H1 (cell line): ENCODE measurements around the gene ADAMTS14. TPM values are rescaled to one million over a fixed set of nuclear protein-coding genes. Genes with fewer than 3 reads are reported as not detected.

Experiments
- CTCF ChIA-PET: fragments of 300-600 bp; sonication (Branson Sonifier 250); formaldehyde crosslinking; loops from one replicate; lab custom pipeline; 2021; ENCODE audit not compliant: partially characterized antibody; lab: Charles Lee
- POLR2A ChIA-PET: fragments of 300-600 bp; sonication (Branson Sonifier 250); formaldehyde crosslinking; loops from one replicate; lab custom pipeline; 2021; ENCODE audit warnings: inconsistent platforms; ENCODE audit not compliant: partially characterized antibody; lab: Charles Lee
- DNase-seq, 2 experiments: peaks; one replicate each; pipeline versions ENCODE4 v3.0.0 to v3.0.0-alpha.2; 2010 to 2022; ENCODE audit warnings: low spot score in 2 of 2, low read depth in 1 of 2, mixed read lengths in 1 of 2
- FAIRE-seq: peaks from 2 replicates; lab custom pipeline; 2011; peaks lifted over from hg19 to GRCh38; lab: Jason Lieb, UNC
- H2AFZ ChIP-seq: 2 replicates; pipeline ENCODE4 v1.8.1; 2012; ENCODE audit warnings: low read length, inconsistent platforms
- H2AK5ac ChIP-seq: 2 replicates; pipeline ENCODE4 v1.6.1; 2013; ENCODE audit warnings: low read depth, low read length
- H2BK120ac ChIP-seq: replicated peaks from 2 replicates; pipeline ENCODE3; 2013; ENCODE audit warnings: low read depth, low read length, inconsistent platforms
- H2BK12ac ChIP-seq: 2 replicates; pipeline ENCODE4 v1.6.1; 2013; ENCODE audit warnings: low read depth, low read length
- H2BK15ac ChIP-seq: 2 replicates; pipeline ENCODE4 v1.6.1; 2013; ENCODE audit warnings: low read length
- H2BK20ac ChIP-seq: 2 replicates; pipeline ENCODE4 v1.6.1; 2013; ENCODE audit warnings: low read length
- H2BK5ac ChIP-seq: 2 replicates; pipeline ENCODE4 v1.6.1; 2013; ENCODE audit warnings: low read depth, low read length
- H3K14ac ChIP-seq: 2 replicates; pipeline ENCODE4 v1.6.1; 2013; ENCODE audit warnings: inconsistent platforms; ENCODE audit not compliant: insufficient read length
- H3K18ac ChIP-seq: 2 replicates; pipeline ENCODE4 v1.6.1; 2013; ENCODE audit warnings: low read length; ENCODE audit errors: extremely low read depth
- H3K23ac ChIP-seq: 2 replicates; pipeline ENCODE4 v1.6.1; 2013; ENCODE audit warnings: inconsistent platforms; ENCODE audit not compliant: insufficient read length
- H3K23me2 ChIP-seq: 2 replicates; pipeline ENCODE4 v1.6.1; 2013; ENCODE audit warnings: low read depth, low read length
- H3K27ac ChIP-seq: 2 replicates; pipeline ENCODE4 v1.6.1; 2011; ENCODE audit warnings: low read depth, low read length, inconsistent platforms
- H3K27me3 ChIP-seq, 4 experiments: replicated peaks in 1 of 4; 1 replicate in 1 of 4; 2 replicates in 3 of 4; pipeline versions ENCODE4 v1.6.1 to v1.8.1; 2011 to 2013; ENCODE audit warnings: low read length in 3 of 4, mild to moderate bottlenecking in 3 of 4, inconsistent platforms in 2 of 4, mixed read lengths in 2 of 4, moderate library complexity in 1 of 4; ENCODE audit not compliant: control insufficient read depth in 3 of 4, insufficient read depth in 3 of 4; ENCODE audit errors: extremely low read depth in 1 of 4
- H3K36me3 ChIP-seq, 4 experiments: 2 replicates each; pipeline versions ENCODE4 v1.6.1 to v1.8.1; 2011 to 2013; ENCODE audit warnings: mild to moderate bottlenecking in 4 of 4, low read length in 3 of 4, moderate library complexity in 2 of 4, control low read depth in 1 of 4, inconsistent platforms in 1 of 4; ENCODE audit not compliant: insufficient read depth in 4 of 4, control insufficient read depth in 2 of 4
- H3K4ac ChIP-seq: replicated peaks from 2 replicates; pipeline ENCODE3; 2013; ENCODE audit warnings: low read length, low read depth, mixed read lengths, inconsistent platforms; ENCODE audit not compliant: insufficient read length
- H3K4me1 ChIP-seq, 4 experiments: replicated peaks in 1 of 4; 1 replicate in 1 of 4; 2 replicates in 3 of 4; pipeline versions ENCODE4 v1.6.1 to v1.8.1; 2011 to 2013; ENCODE audit warnings: low read length in 3 of 4, inconsistent platforms in 2 of 4, mixed read lengths in 1 of 4; ENCODE audit not compliant: insufficient read depth in 4 of 4, control insufficient read depth in 3 of 4
- H3K4me2 ChIP-seq, 2 experiments: 2 replicates each; pipeline versions ENCODE4 v1.6.1 to v1.8.1; 2011 to 2013; ENCODE audit warnings: low read depth in 2 of 2, low read length in 2 of 2, control low read depth in 1 of 2, inconsistent platforms in 1 of 2, mild to moderate bottlenecking in 1 of 2; ENCODE audit not compliant: insufficient read depth in 1 of 2
- H3K4me3 ChIP-seq, 4 experiments: fragments of 200-600, 300-600 bp in 1 of 4; sonication (generic), shearing (Covaris generic), sonication (Bioruptor Twin) in 1 of 4; 2 replicates each; pipeline versions ENCODE4 v1.5.1 to v1.8.1; 2011 to 2016; ENCODE audit warnings: low read length in 4 of 4, low read depth in 3 of 4, control low read depth in 2 of 4, inconsistent platforms in 2 of 4, mild to moderate bottlenecking in 2 of 4, mixed read lengths in 1 of 4, moderate library complexity in 1 of 4; ENCODE audit not compliant: insufficient read depth in 2 of 4; ENCODE audit errors: extremely low read depth in 1 of 4
- H3K56ac ChIP-seq: replicated peaks from 2 replicates; pipeline ENCODE3; 2013; ENCODE audit warnings: low read depth, mild to moderate bottlenecking, mixed read lengths, low read length, inconsistent platforms; ENCODE audit not compliant: insufficient read length
- H3K79me1 ChIP-seq: 2 replicates; pipeline ENCODE4 v1.6.1; 2013; ENCODE audit warnings: low read depth, low read length, control low read depth
- H3K79me2 ChIP-seq, 2 experiments: 2 replicates each; pipeline versions ENCODE4 v1.6.1 to v1.8.1; 2012 to 2013; ENCODE audit warnings: low read length in 2 of 2, mild to moderate bottlenecking in 2 of 2, inconsistent platforms in 1 of 2; ENCODE audit not compliant: insufficient read depth in 2 of 2, control insufficient read depth in 1 of 2
- H3K9ac ChIP-seq, 4 experiments: replicated peaks in 1 of 4; 1 replicate in 1 of 4; 2 replicates in 3 of 4; pipeline versions ENCODE4 v1.6.1 to v1.8.1; 2011 to 2013; ENCODE audit warnings: low read depth in 3 of 4, low read length in 3 of 4, control low read depth in 2 of 4, mild to moderate bottlenecking in 2 of 4, moderate library complexity in 2 of 4, inconsistent platforms in 1 of 4; ENCODE audit errors: extremely low read depth in 1 of 4
- H3K9me3 ChIP-seq, 2 experiments: 2 replicates each; pipeline versions ENCODE4 v1.6.1 to v1.8.1; 2012 to 2013; ENCODE audit warnings: mild to moderate bottlenecking in 2 of 2, moderate library complexity in 2 of 2, control low read depth in 1 of 2, inconsistent platforms in 1 of 2, low read depth in 1 of 2, low read length in 1 of 2, mixed read lengths in 1 of 2; ENCODE audit not compliant: insufficient read depth in 2 of 2
- H4K20me1 ChIP-seq, 2 experiments: replicated peaks in 1 of 2; 2 replicates each; pipeline versions ENCODE3 to v1.8.1; 2011 to 2013; ENCODE audit warnings: inconsistent platforms in 2 of 2, low read length in 2 of 2, mild to moderate bottlenecking in 1 of 2; ENCODE audit not compliant: insufficient read depth in 2 of 2, control insufficient read depth in 1 of 2
- H4K5ac ChIP-seq: 2 replicates; pipeline ENCODE4 v1.6.1; 2013; ENCODE audit warnings: low read length, low read depth, mixed read lengths, inconsistent platforms; ENCODE audit not compliant: insufficient read length
- H4K8ac ChIP-seq: 2 replicates; pipeline ENCODE4 v1.8.0; 2013; ENCODE audit warnings: mild to moderate bottlenecking, moderate library complexity, low read length, inconsistent platforms; ENCODE audit not compliant: insufficient read depth; ENCODE audit errors: extremely low read depth
- H4K91ac ChIP-seq: replicated peaks from 2 replicates; pipeline ENCODE3; 2013; ENCODE audit warnings: low read length, mixed read lengths, inconsistent platforms; ENCODE audit not compliant: insufficient read length
- CBX5 ChIP-seq: fragments of 300-800, 300-1000 bp; sonication (generic); IDR thresholded peaks from 2 replicates; pipeline ENCODE4 v1.7.1; 2016; ENCODE audit warnings: antibody characterized with exemption, low read length, low read depth
- CTCF ChIP-seq, 3 experiments: IDR thresholded peaks; 1 replicate in 2 of 3; 2 replicates in 1 of 3; pipeline versions ENCODE4 v1.5.1 to v1.6.1; 2011; ENCODE audit warnings: low read length in 3 of 3, mild to moderate bottlenecking in 3 of 3, inconsistent platforms in 2 of 3, low read depth in 1 of 3, moderate library complexity in 1 of 3; ENCODE audit not compliant: insufficient read depth in 1 of 3; ENCODE audit errors: control extremely low read depth in 1 of 3
- EZH2 ChIP-seq: fragments of 200-600 bp; sonication (generic); IDR thresholded peaks from 2 replicates; pipeline ENCODE4 v1.7.1; 2012; ENCODE audit warnings: low read depth, mild to moderate bottlenecking, moderate library complexity, low read length, inconsistent platforms; ENCODE audit not compliant: severe bottlenecking
- JUND ChIP-seq: IDR thresholded peaks from 2 replicates; pipeline ENCODE4 v1.6.1; 2011; ENCODE audit warnings: mild to moderate bottlenecking, improper control_type of control experiment, low read length
- POLR2AphosphoS5 ChIP-seq: IDR thresholded peaks from 2 replicates; pipeline ENCODE4 v1.6.1; 2011; ENCODE audit warnings: low read depth, low read length
- RAD21 ChIP-seq, 2 experiments: IDR thresholded peaks in 1 of 2; conservative IDR thresholded peaks in 1 of 2; 2 replicates each; pipeline ENCODE4 v1.6.1; 2011; ENCODE audit warnings: low read depth in 2 of 2, low read length in 2 of 2, improper control_type of control experiment in 1 of 2, inconsistent platforms in 1 of 2, mild to moderate bottlenecking in 1 of 2, moderate library complexity in 1 of 2
- RBBP5 ChIP-seq: IDR thresholded peaks from 2 replicates; pipeline ENCODE4 v1.7.1; 2012; ENCODE audit warnings: low read depth, mild to moderate bottlenecking, inconsistent platforms, low read length, moderate library complexity, borderline replicate concordance
- RNF2 ChIP-seq: fragments of 200-900, 300-1000 bp; sonication (generic); IDR thresholded peaks from 2 replicates; pipeline ENCODE4 v1.7.1; 2016; ENCODE audit warnings: borderline replicate concordance, low read depth, mild to moderate bottlenecking, antibody characterized with exemption, low read length; ENCODE audit not compliant: poor library complexity, severe bottlenecking; ENCODE audit errors: missing control alignments
- SIRT6 ChIP-seq: IDR thresholded peaks from one replicate; pipeline ENCODE4 v1.7.1; 2012; ENCODE audit warnings: low read length, inconsistent platforms
- TAF1 ChIP-seq: IDR thresholded peaks from 2 replicates; pipeline ENCODE4 v1.6.1; 2011; ENCODE audit warnings: mild to moderate bottlenecking, low read depth, low read length
- WGBS, 2 experiments: shearing (Covaris generic) in 1 of 2; methylation state at CpG; one replicate each; pipeline versions ENCODE4 v1.1.6 to v1.1.7; 2013 to 2015; ENCODE audit warnings: low lambda C conversion rate in 2 of 2, mixed read lengths in 2 of 2, inconsistent platforms in 1 of 2, low coverage in 1 of 2, missing lambda C conversion rate in 1 of 2; ENCODE audit not compliant: insufficient replicate concordance in 2 of 2, insufficient coverage in 1 of 2, insufficient read length in 1 of 2; ENCODE audit errors: extremely low coverage in 1 of 2, missing lambda C conversion rate in 1 of 2; 5-methylcytosine and 5-hydroxymethylcytosine counted together
- polyA plus RNA-seq, 7 experiments: library from polyadenylated mRNA; depleted of rRNA in 3 of 7; stranded (reverse) in 5 of 7; unstranded in 2 of 7; fragments of >200 nt in 5 of 7; fragments of 200-250 nt in 2 of 7; gene quantifications; 1 replicate in 5 of 7; 2 replicates in 1 of 7; 4 replicates in 1 of 7; pipeline versions ENCODE4 v1.2.1 to v1.2.3, GENCODE V29; 2011 to 2013; ENCODE audit warnings: missing spikeins in 2 of 7, mixed read lengths in 2 of 7
- total RNA-seq: library from RNA; stranded (reverse); fragmentation: NEBNext Ultra II Directional; extraction: Animal tissue kit (Norgen Biotek cat#: 25700); gene quantifications from 2 replicates; pipeline ENCODE4 v1.2.1, GENCODE V29; 2021

The ADAMTS14 gene
- total and polyA plus RNA-seq, 2 of the 8 experiments (the other 6 are each of a cell fraction or from before 2014, with no cell fraction given): 2.0 to 2.3 TPM

DNA sequence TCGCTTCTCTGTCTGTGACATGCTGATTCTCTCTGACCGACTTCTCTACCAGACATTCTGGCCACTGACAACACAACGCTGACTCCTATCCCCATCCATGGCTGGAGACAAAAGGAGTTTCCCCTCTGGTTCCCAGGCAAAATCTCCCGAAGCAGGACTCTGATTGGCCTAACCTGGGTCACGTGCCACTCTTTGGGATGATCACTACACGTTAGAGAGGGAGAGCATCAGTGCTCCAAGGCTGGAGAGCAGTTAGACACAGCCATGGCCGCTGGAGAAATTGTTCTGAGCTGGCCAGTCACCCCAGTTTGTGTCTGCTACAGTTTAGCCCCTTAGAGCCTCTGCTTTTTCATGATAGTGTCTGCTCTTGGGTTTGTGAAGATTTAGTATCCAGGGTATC, 38.9 kb downstream of the ADAMTS14 start:
- Histone ChIP-seq H3K4me3 (no peak overlapping the region), H3K9me3 (no peaks in the 10 kb centered on the region), H4K20me1 (no peaks in the 10 kb centered on the region), H3K18ac (no peak overlapping the region), H3K4me1 (peaks cover 0 to under 1% (median 0%) of the 10 kb centered on the region in 4 experiments; a peak in 3 of 7 replicates), H3K4me2 (no peak overlapping the region), H2BK15ac (no peak overlapping the region), H3K79me1 (no peaks in the 10 kb centered on the region), H2BK20ac (no peak overlapping the region), H4K5ac (no peak overlapping the region), H2BK120ac (no peak overlapping the region), H3K79me2 (no peaks in the 10 kb centered on the region), H3K4ac (peak overlapping the region; percentile 29), H3K36me3 (no peaks in the 10 kb centered on the region), H3K14ac (no peak overlapping the region), H3K23ac (no peak overlapping the region), H3K56ac (no peak overlapping the region), H4K91ac (no peak overlapping the region), H2AK5ac (no peak overlapping the region), H3K27me3 (no peaks in the 10 kb centered on the region), H2BK12ac (no peak overlapping the region), H2AFZ (no peak overlapping the region), H3K9ac (no peak overlapping the region), H3K23me2 (no peaks in the 10 kb centered on the region), H3K27ac (no peak overlapping the region), H2BK5ac (no peak overlapping the region), H4K8ac (peak overlapping the region; percentile 18; the same call in 1 of the 2 replicates)
- DNase-seq: no peak
- FAIRE-seq: no peak
- POLR2A ChIA-PET: no interaction called here
- 92% methylated on average over 7 of the region's 7 CpGs; no CpG with 5 or more reads in 1 of the 2 experiments for WGBS, 2 experiments
- CTCF ChIA-PET: interaction anchor here (0.9 kb wide), 1 partner anchor 150 kb away, joined by 3 read pairs; no protein-coding TSS in a partner anchor
- no peak for TF ChIP-seq CTCF (IDR thresholded peaks at IDR 0.05; ENCODE audit: control extremely low read depth in 1 of 3, insufficient read depth in 1 of 3, low read depth in 1 of 3, low read length in 3 of 3)
- no peak for TF ChIP-seq JUND
- TF ChIP-seq TAF1: no peak
- no peak for TF ChIP-seq RBBP5
- TF ChIP-seq RAD21 (IDR thresholded peaks at IDR 0.05 in 1 of 2, conservative IDR thresholded peaks at IDR 0.05 in 1 of 2; ENCODE audit: low read depth in 2 of 2, low read length in 2 of 2): no peak
- TF ChIP-seq RNF2: no peak
- TF ChIP-seq CBX5: no peak
- TF ChIP-seq EZH2: no peak
- no peak for TF ChIP-seq POLR2AphosphoS5
- no peak for TF ChIP-seq SIRT6
